HCT116 (cell line): ENCODE measurements around the gene MRPS35. TPM values are rescaled to one million over a fixed set of nuclear protein-coding genes. Genes with fewer than 3 reads are reported as not detected.

Source experiments
- ATAC-seq: fragments of 200-7000 bp; cut with Tn5 transposase; 2 replicates; pipeline ENCODE4 v1.9.1; 2020; ENCODE audit warnings: mild to moderate bottlenecking, moderate library complexity
- BruUV-seq: library from RNA; stranded (reverse); fragments of 400-500 nt; replicated peaks from 2 replicates; lab custom pipeline; 2021; lab: Mats Ljungman, UMichigan
- CTCF ChIA-PET: fragments of 300-600 bp; sonication (Branson Sonifier 250); formaldehyde crosslinking; loops from one replicate; lab custom pipeline; 2021; ENCODE audit warnings: antibody characterized with exemption; lab: Charles Lee
- POLR2A ChIA-PET: fragments of 300-600, 350-600 bp; sonication (Branson Sonifier 250); formaldehyde crosslinking; loops from one replicate; lab custom pipeline; 2021; ENCODE audit warnings: antibody characterized with exemption; lab: Charles Lee
- RAD21 ChIA-PET, 2 experiments: fragments of 300-600 bp; sonication (Branson Sonifier 250); formaldehyde crosslinking; loops; one replicate each; lab custom pipeline; 2023; ENCODE audit warnings: low total read pairs in 2 of 2; ENCODE audit not compliant: uncharacterized antibody in 2 of 2, unreplicated experiment in 2 of 2, low non-redundant PET in 1 of 2; lab: Charles Lee
- DNase-seq: peaks from one replicate; pipeline ENCODE4 v3.0.0-alpha.2; 2010; ENCODE audit warnings: low read depth, low spot score
- H2AFZ ChIP-seq: fragments of 200-600 bp; shearing (Covaris generic), sonication (generic); 2 replicates; pipeline ENCODE4 v1.6.1; 2017; ENCODE audit warnings: low read depth, mixed run types, mixed read lengths, antibody characterized with exemption, low read length; ENCODE audit not compliant: poor library complexity, severe bottlenecking
- H3K27ac ChIP-seq: 2 replicates; pipeline ENCODE4 v1.5.1; 2012; ENCODE audit warnings: low read depth, low read length
- H3K27me3 ChIP-seq: fragments of 200-600 bp; sonication (generic); 2 replicates; pipeline ENCODE4 v1.6.1; 2016; ENCODE audit warnings: mixed run types, low read length, mixed read lengths; ENCODE audit not compliant: insufficient read depth
- H3K36me3 ChIP-seq, 2 experiments: fragments of 200-500 bp in 1 of 2; fragments of 200-600 bp in 1 of 2; sonication (Bioruptor generic) in 1 of 2; sonication (generic) in 1 of 2; 2 replicates each; pipeline versions ENCODE4 v1.5.1 to v1.6.1; 2014 to 2016; ENCODE audit warnings: low read length in 2 of 2, inconsistent platforms in 1 of 2, mixed read lengths in 1 of 2, mixed run types in 1 of 2; ENCODE audit not compliant: insufficient read depth in 2 of 2, control insufficient read depth in 1 of 2
- H3K4me1 ChIP-seq, 2 experiments: fragments of 200-600 bp in 1 of 2; sonication (generic) in 1 of 2; 2 replicates each; pipeline versions ENCODE4 v1.5.1 to v1.6.1; 2012 to 2017; ENCODE audit warnings: low read length in 2 of 2, inconsistent platforms in 1 of 2, mild to moderate bottlenecking in 1 of 2, mixed read lengths in 1 of 2, mixed run types in 1 of 2, moderate library complexity in 1 of 2; ENCODE audit not compliant: insufficient read depth in 2 of 2, control insufficient read depth in 1 of 2
- H3K4me2 ChIP-seq: fragments of 200-600 bp; sonication (generic); 2 replicates; pipeline ENCODE4 v1.6.1; 2017; ENCODE audit warnings: mixed run types, low read length, mixed read lengths
- H3K4me3 ChIP-seq, 2 experiments: fragments of 200-600 bp in 1 of 2; sonication (generic) in 1 of 2; replicated peaks in 1 of 2; 2 replicates each; pipeline ENCODE4 v1.5.1; 2011 to 2016; ENCODE audit warnings: low read length in 2 of 2, control low read depth in 1 of 2, low read depth in 1 of 2, mild to moderate bottlenecking in 1 of 2, mixed read lengths in 1 of 2, mixed run types in 1 of 2
- H3K79me2 ChIP-seq: fragments of 200-600 bp; sonication (generic); 2 replicates; pipeline ENCODE4 v1.6.1; 2017; ENCODE audit warnings: mild to moderate bottlenecking, mixed run types, low read length, moderate library complexity, mixed read lengths; ENCODE audit not compliant: insufficient read depth
- H3K9ac ChIP-seq: fragments of 200-600 bp; sonication (generic); 2 replicates; pipeline ENCODE4 v1.6.1; 2016; ENCODE audit warnings: low read length, mixed read lengths
- H3K9me2 ChIP-seq: fragments of 200-600 bp; sonication (generic), shearing (Covaris generic); 2 replicates; pipeline ENCODE4 v1.6.1; 2017; ENCODE audit warnings: mixed run types, mild to moderate bottlenecking, moderate library complexity; ENCODE audit not compliant: insufficient read depth
- H3K9me3 ChIP-seq, 2 experiments: fragments of 200-500 bp in 1 of 2; fragments of 200-600 bp in 1 of 2; sonication (Bioruptor generic) in 1 of 2; sonication (generic) in 1 of 2; 2 replicates each; pipeline ENCODE4 v1.6.1; 2014 to 2017; ENCODE audit warnings: low read length in 2 of 2, mixed read lengths in 2 of 2, inconsistent platforms in 1 of 2, low read depth in 1 of 2, mild to moderate bottlenecking in 1 of 2, mixed run types in 1 of 2, moderate library complexity in 1 of 2; ENCODE audit not compliant: control insufficient read depth in 1 of 2, insufficient read depth in 1 of 2
- H4K20me1 ChIP-seq: fragments of 200-600 bp; sonication (generic), shearing (Covaris generic); 2 replicates; pipeline ENCODE4 v1.6.1; 2017; ENCODE audit warnings: mixed run types, mild to moderate bottlenecking, moderate library complexity; ENCODE audit not compliant: insufficient read depth
- EZH2phosphoT487 ChIP-seq: fragments of 200-600 bp; IDR thresholded peaks from 2 replicates; pipeline ENCODE4 v1.6.1; 2018; ENCODE audit warnings: antibody characterized with exemption, borderline replicate concordance
- POLR2A ChIP-seq: IDR thresholded peaks from 2 replicates; pipeline ENCODE4 v1.7.0; 2011; ENCODE audit warnings: borderline replicate concordance; ENCODE audit not compliant: insufficient read depth, insufficient read length; ENCODE audit errors: extremely low read depth
- RAD21 ChIP-seq: IDR thresholded peaks from 2 replicates; pipeline ENCODE4 v1.6.1; 2012; ENCODE audit warnings: low read depth, mild to moderate bottlenecking
- ZNF274 ChIP-seq: fragments of 200-500 bp; sonication (Bioruptor generic); IDR thresholded peaks from 2 replicates; pipeline ENCODE4 v1.6.1; 2014; ENCODE audit warnings: mild to moderate bottlenecking, low read depth, low read length, inconsistent platforms
- intact Hi-C: fragments of 100-400 bp; cut with micrococcal nuclease; formaldehyde crosslinking; loops from 2 replicates; pipeline ENCODE4 v1.10.0; 2022
- total RNA-seq: library from RNA; stranded (reverse); gene quantifications from one replicate; pipeline ENCODE4 v1.2.1, GENCODE V29; 2021; ENCODE audit not compliant: unreplicated experiment
- TF ChIP-seq, protein P1 (sequence below): IDR thresholded peaks from 2 replicates; pipeline ENCODE4 v1.6.1; 2012

MRPS35 gene
- total RNA-seq, 1 experiment from 2014 or later, result 55.4 TPM

- no peak for TF ChIP-seq RAD21
- TF ChIP-seq POLR2A, result peak; percentile 32
- TF ChIP-seq, protein P1, sequence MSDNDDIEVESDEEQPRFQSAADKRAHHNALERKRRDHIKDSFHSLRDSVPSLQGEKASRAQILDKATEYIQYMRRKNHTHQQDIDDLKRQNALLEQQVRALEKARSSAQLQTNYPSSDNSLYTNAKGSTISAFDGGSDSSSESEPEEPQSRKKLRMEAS, result peak; percentile 71
Measured at GRCh38 chr12:27779920-27780611, 69.4 kb downstream of the MRPS35 start, which contains the start of the genes KLHL42 and MANSC4 (continued).

DNA sequence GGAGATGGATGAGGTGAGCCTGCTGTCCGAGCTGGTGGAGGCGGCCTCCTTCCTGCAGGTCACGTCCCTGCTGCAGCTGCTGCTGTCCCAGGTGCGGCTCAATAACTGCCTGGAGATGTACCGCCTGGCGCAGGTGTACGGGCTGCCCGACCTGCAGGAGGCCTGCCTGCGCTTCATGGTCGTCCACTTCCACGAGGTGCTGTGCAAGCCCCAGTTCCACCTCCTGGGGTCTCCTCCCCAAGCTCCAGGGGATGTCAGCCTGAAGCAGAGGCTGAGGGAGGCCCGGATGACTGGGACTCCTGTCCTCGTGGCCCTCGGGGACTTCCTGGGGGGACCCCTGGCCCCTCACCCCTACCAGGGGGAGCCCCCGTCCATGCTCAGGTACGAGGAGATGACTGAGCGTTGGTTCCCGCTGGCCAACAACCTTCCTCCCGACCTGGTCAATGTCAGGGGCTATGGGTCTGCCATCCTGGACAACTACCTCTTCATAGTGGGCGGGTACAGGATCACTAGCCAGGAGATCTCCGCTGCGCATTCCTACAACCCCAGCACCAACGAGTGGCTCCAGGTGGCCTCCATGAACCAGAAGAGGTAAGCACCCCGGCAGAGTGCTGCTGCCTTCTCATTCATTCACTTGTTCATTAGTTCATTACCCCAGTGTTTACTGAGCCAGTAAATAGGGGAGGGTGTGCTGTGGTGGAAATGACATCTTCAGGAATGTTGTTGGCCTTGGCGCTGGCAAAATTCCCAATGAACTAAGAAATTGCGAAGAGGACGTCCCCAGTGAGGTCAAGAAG lies 70.2 kb downstream of the MRPS35 start:
- Histone ChIP-seq H4K20me1 (no peaks in the 10 kb centered on the region), H3K27me3 (no peaks in the 10 kb centered on the region), H3K4me1 (peaks cover 10 to 24% of the 10 kb centered on the region in 2 experiments; a peak in 3 of 4 replicates), H3K9me2 (no peaks in the 10 kb centered on the region), H2AFZ (no peak overlapping the region), H3K9ac (peak overlapping the region; percentile 84), H3K36me3 (no peaks in the 10 kb centered on the region; a peak in 1 of 4 replicates), H3K27ac (peak overlapping the region; percentile 89), H3K4me3 (peak overlapping the region; percentile 75 to 90), H3K4me2 (peak overlapping the region; percentile 100), H3K9me3 (no peaks in the 10 kb centered on the region), H3K79me2 (peaks cover 50% of the 10 kb centered on the region)
- ChIA-PET RAD21 (no interaction called here), POLR2A (no interaction called here), CTCF (interaction anchor here (1.1 kb wide), 1 partner anchor 40 kb away, joined by 5 read pairs; no protein-coding TSS in a partner anchor)
- BruUV-seq, result no TSS peak
- DNase-seq (no peak), ATAC-seq (peak; percentile 48)
- intact Hi-C loops, result no loop called here
- TF ChIP-seq ZNF274 (no peak), EZH2phosphoT487 (no peak)
